Tibial artery (tissue), 4 donors: ENCODE measurements around the gene FGFR2.

Experiments
- DNase-seq, 2 donors: peaks; one replicate each; pipeline ENCODE4 v3.0.0-alpha.2; 2019
- H3K27ac ChIP-seq, 2 donors: fragments of 200-600 bp; sonication (generic) in 1 of 2; 1 replicate in 1 of 2; 2 replicates in 1 of 2; pipeline ENCODE4 v1.5.1; 2018 to 2019; ENCODE audit warnings: mild to moderate bottlenecking in 1 of 2
- H3K27me3 ChIP-seq, 2 donors: fragments of 200-600 bp; sonication (generic) in 1 of 2; one replicate each; pipeline versions ENCODE4 v1.5.1 to v1.6.0; 2016 to 2019
- H3K36me3 ChIP-seq, 3 donors: fragments of 200-600 bp; sonication (generic) in 2 of 3; one replicate each; pipeline ENCODE4 v1.5.1; 2016 to 2019; ENCODE audit warnings: mild to moderate bottlenecking in 2 of 3
- H3K4me1 ChIP-seq, 4 donors: fragments of 200-600 bp; sonication (generic) in 2 of 4; 1 replicate in 3 of 4; 2 replicates in 1 of 4; pipeline ENCODE4 v1.5.1; 2016 to 2019
- H3K4me3 ChIP-seq, 2 donors: fragments of 200-600 bp; sonication (generic) in 1 of 2; 1 replicate in 1 of 2; 2 replicates in 1 of 2; pipeline ENCODE4 v1.5.1; 2018 to 2019; ENCODE audit warnings: mild to moderate bottlenecking in 2 of 2
- H3K9me3 ChIP-seq, 3 donors: fragments of 200-600 bp; sonication (generic) in 1 of 3; one replicate each; pipeline ENCODE4 v1.5.1; 2016 to 2019
- intact Hi-C: fragments of 100-400 bp; cut with DNase I; formaldehyde crosslinking; loops from one replicate; pipeline ENCODE4 v1.15.0; 2023; ENCODE audit warnings: low total_unique reads
- TF ChIP-seq, protein P1 (sequence below), 2 experiments: fragments of 200-600 bp in 1 of 2; fragments of 450-650 bp in 1 of 2; IDR thresholded peaks; one replicate each; pipeline ENCODE4 v1.5.1; 2017 to 2019; ENCODE audit warnings: antibody characterized with exemption in 2 of 2, mild to moderate bottlenecking in 1 of 2, moderate library complexity in 1 of 2

The FGFR2 gene

DNA sequence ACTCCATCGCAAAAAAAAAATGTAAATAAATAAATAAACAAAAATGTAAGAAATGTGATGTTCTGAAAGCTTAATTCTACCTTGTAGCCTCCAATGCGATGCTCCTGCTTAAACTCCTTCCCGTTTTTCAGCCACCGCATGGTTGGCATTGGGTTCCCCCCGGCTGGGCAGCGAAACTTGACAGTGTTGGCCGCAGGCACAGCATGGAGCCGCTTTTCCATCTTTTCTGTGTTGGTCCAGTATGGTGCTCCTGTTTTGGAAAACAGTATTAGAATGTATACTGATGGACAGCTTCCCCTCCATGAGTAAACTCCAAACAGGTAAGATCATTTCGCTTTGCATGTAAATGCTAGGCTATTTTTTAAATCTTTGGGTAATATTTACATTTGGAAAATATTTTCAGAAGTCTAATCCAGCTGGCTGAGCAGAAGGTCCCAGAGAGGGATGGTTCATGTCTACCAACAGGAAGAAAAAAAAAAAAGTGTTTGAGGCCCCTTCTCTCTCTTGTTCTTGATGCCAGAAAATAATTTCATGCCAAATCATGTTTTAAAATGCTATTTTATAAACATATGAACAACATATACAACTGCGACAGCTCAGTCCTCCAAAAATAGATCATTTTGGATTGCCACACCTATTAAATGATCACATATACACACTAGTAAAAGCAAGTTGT lies 46.9 kb downstream of the FGFR2 start:
- Histone ChIP-seq H3K4me1 (peaks cover 0 to 9% (median 4%) of the 10 kb centered on the region in 4 donors), H3K9me3 (no peaks in the 10 kb centered on the region), H3K27ac (no peak overlapping the region), H3K27me3 (no peaks in the 10 kb centered on the region), H3K36me3 (peaks cover 6 to 28% (median 18%) of the 10 kb centered on the region in 3 donors), H3K4me3 (no peak overlapping the region)
- intact Hi-C loops, result no loop called here
- TF ChIP-seq, protein P1, sequence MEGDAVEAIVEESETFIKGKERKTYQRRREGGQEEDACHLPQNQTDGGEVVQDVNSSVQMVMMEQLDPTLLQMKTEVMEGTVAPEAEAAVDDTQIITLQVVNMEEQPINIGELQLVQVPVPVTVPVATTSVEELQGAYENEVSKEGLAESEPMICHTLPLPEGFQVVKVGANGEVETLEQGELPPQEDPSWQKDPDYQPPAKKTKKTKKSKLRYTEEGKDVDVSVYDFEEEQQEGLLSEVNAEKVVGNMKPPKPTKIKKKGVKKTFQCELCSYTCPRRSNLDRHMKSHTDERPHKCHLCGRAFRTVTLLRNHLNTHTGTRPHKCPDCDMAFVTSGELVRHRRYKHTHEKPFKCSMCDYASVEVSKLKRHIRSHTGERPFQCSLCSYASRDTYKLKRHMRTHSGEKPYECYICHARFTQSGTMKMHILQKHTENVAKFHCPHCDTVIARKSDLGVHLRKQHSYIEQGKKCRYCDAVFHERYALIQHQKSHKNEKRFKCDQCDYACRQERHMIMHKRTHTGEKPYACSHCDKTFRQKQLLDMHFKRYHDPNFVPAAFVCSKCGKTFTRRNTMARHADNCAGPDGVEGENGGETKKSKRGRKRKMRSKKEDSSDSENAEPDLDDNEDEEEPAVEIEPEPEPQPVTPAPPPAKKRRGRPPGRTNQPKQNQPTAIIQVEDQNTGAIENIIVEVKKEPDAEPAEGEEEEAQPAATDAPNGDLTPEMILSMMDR (IDR thresholded peaks at IDR 0.05), result no peak
- DNase-seq, result no peak

DNA sequence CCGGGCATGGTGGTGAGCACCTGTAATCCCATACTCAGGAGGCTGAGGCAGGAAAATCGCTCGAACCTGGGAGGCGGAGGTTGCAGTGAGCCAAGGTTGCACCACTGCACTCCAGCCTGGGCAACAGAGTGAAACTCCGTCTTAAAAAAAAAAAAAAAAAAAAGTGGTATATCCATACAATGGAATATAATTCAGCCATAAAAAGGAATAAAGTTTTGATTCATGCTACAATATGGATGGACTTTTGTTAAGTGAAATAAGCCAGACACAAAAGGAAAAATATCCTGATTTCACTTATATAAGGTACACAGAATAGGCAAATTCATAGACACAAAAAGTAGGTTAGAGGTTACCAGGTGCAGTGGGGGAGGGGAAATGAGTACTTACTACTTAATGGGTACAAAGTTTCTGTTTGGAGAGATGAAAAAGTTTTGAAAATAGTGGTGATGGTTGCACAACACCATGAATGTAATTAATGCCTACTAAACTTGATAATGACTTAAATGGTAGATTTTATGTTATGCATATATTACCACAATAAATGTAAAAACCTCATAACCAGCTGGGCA lies 53.9 kb downstream of the FGFR2 start:
- no peaks in the 10 kb centered on the region for H3K27me3 ChIP-seq
- TF ChIP-seq, protein P1 (IDR thresholded peaks at IDR 0.05), result no peak
- intact Hi-C loops, result no loop called here
- H3K9me3 ChIP-seq, result no peaks in the 10 kb centered on the region
- peaks cover 6 to 18% (median 6%) of the 10 kb centered on the region in 3 donors for H3K36me3 ChIP-seq
- peaks cover 0 to 18% (median 4%) of the 10 kb centered on the region in 4 donors for H3K4me1 ChIP-seq
- DNase-seq, result no peak
- H3K4me3 ChIP-seq, result no peak overlapping the region
- H3K27ac ChIP-seq, result no peak overlapping the region

DNA sequence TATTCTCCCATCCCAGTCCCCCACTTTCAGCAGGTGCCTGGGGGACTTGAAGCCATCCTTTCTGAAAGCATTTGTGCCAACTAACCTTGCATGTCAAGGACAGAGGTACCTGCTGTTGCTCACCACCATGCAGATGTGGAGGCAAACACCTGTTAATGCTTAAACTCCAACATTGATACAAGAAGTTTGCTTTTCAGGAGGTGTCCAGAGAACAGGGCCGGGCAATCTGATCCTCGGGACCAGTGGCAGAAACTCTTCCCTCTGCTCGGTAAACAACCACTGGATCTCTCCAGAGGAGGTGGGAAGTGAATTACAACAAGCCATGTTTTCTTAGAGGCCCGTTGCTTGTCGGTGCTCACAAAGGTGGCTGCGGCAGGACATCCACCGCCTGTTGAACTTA lies 54.7 kb downstream of the FGFR2 start:
- DNase-seq, result no peak

GRCh38 chr10:121541450-121542120 lies 56.7 kb downstream of the FGFR2 start:
- Histone ChIP-seq H3K27me3 (no peaks in the 10 kb centered on the region), H3K36me3 (peaks cover 0 to 8% (median 3%) of the 10 kb centered on the region in 3 donors), H3K27ac (no peak overlapping the region), H3K9me3 (no peaks in the 10 kb centered on the region), H3K4me3 (no peak overlapping the region), H3K4me1 (peaks cover 0 to 18% (median 4%) of the 10 kb centered on the region in 4 donors)
- intact Hi-C loops, result no loop called here
- DNase-seq, result no peak
- TF ChIP-seq, protein P1 (IDR thresholded peaks at IDR 0.05), result no peak

More for the DNA sequence above, 54.7 kb downstream of the FGFR2 start:
- Histone ChIP-seq H3K27ac (no peak overlapping the region), H3K4me1 (peaks cover 0 to 18% (median 4%) of the 10 kb centered on the region in 4 donors), H3K4me3 (no peak overlapping the region), H3K9me3 (no peaks in the 10 kb centered on the region), H3K36me3 (peaks cover under 1 to 10% (median 3%) of the 10 kb centered on the region in 3 donors), H3K27me3 (no peaks in the 10 kb centered on the region)
- TF ChIP-seq, protein P1 (IDR thresholded peaks at IDR 0.05), result no peak
- intact Hi-C loops, result no loop called here

DNA sequence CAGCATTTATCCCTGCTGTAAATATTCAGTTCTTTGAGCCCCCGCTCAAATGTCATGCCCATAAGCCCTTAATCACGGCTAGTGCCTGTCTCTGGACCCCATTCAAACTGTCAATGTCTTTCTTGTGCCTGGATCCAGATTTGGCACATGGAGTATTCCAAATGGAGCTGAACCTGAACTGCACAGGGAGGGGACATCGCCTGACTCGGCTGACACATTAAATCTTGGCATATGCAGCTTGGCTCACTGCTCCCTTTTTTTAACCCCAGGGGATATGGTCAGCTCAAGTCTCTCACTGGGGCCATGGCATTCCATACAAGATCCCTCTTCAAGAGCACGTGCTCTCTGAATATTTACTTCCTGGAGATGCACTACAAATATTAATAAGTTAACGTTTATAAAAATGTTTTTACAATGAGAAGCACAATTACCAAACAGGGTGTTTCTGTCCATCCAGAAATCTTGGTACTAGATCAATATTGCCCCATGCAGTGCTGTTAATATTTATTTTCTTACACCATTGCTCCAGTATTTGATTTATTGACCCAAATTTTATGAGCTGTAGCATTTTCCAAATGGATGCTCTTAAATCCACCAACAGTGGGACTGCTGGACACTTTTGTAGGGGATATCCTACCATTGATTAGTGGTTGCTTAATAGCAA lies 57.4 kb downstream of the FGFR2 start:
- Histone ChIP-seq H3K27ac (no peak overlapping the region), H3K4me3 (no peak overlapping the region), H3K9me3 (no peaks in the 10 kb centered on the region), H3K4me1 (peaks cover 0 to 25% (median 7%) of the 10 kb centered on the region in 4 donors), H3K27me3 (no peaks in the 10 kb centered on the region), H3K36me3 (peaks cover 0 to 8% (median 3%) of the 10 kb centered on the region in 3 donors)
- intact Hi-C loops, result no loop called here
- TF ChIP-seq, protein P1 (IDR thresholded peaks at IDR 0.05), result no peak
- DNase-seq, result no peak
